Progenitor cell of endocrine pancreas (in vitro differentiated cells): ENCODE measurements around the gene DIS3L2. TPM values are rescaled to one million over a fixed set of nuclear protein-coding genes. Genes with fewer than 3 reads are reported as not detected.
"Not testable (repeated sequence)": the region's sequence is repeated elsewhere in the genome, so short reads cannot be mapped to it uniquely, and the experiment has no call there.

Experiments
- DNase-seq: peaks from one replicate; pipeline ENCODE4 v3.0.0; 2021; ENCODE audit warnings: low spot score; ENCODE audit not compliant: unreplicated experiment
- H3K27ac Mint-ChIP-seq: 2 replicates; pipeline ENCODE4 v1.8.0; 2021; ENCODE audit warnings: mild to moderate bottlenecking, moderate library complexity, mixed read lengths
- H3K27me3 Mint-ChIP-seq: 2 replicates; pipeline ENCODE4 v1.8.0; 2021; ENCODE audit warnings: mixed read lengths
- H3K36me3 Mint-ChIP-seq: 2 replicates; pipeline ENCODE4 v1.8.0; 2022; ENCODE audit warnings: mixed read lengths; ENCODE audit not compliant: insufficient read depth
- H3K4me1 Mint-ChIP-seq: 2 replicates; pipeline ENCODE4 v1.8.0; 2021; ENCODE audit warnings: low read depth, mixed read lengths
- H3K4me3 Mint-ChIP-seq: 2 replicates; pipeline ENCODE4 v1.8.0; 2021; ENCODE audit warnings: low read depth, mild to moderate bottlenecking, moderate library complexity, mixed read lengths
- H3K9me3 Mint-ChIP-seq: 2 replicates; pipeline ENCODE4 v1.8.0; 2021; ENCODE audit warnings: low read depth, mixed read lengths
- total RNA-seq: library from RNA; stranded (reverse); gene quantifications from 2 replicates; pipeline ENCODE4 v1.2.1, GENCODE V29; 2021
- TF ChIP-seq, protein P1 (sequence below): fragments of 200-600 bp; sonication (generic); IDR thresholded peaks from one replicate; pipeline ENCODE4 v1.5.0; 2021; ENCODE audit warnings: antibody characterized with exemption, mild to moderate bottlenecking; ENCODE audit not compliant: unreplicated experiment

The DIS3L2 gene
- total RNA-seq, 1 donor from 2014 or later = 59.3 TPM

DNA sequence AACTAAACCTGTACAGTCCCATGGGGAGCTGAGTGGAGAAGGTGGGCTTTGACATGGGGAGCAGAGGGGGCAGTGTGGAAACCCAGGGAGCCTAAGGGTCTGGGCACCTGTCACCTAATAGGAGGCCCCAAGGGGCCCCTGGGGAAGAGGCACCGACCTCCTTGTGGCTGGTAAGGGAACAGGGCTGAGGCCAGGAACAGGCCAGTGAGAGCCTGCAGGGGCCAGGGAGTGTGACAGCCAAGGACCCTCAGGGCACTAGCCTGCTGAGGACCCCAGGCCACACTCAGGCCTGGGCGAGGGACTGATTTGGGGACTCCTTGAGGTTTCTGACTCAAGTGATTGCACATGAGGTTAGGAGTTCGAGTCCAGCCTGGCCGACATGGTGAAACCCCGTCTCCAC lies 392.6 kb downstream of the DIS3L2 start:
- Mint-ChIP-seq H3K4me1 (no peaks in the 10 kb centered on the region), H3K36me3 (no peaks in the 10 kb centered on the region), H3K4me3 (no peak overlapping the region), H3K27me3 (no peaks in the 10 kb centered on the region), H3K27ac (no peak overlapping the region), H3K9me3 (no peaks in the 10 kb centered on the region)
- TF ChIP-seq, protein P1, sequence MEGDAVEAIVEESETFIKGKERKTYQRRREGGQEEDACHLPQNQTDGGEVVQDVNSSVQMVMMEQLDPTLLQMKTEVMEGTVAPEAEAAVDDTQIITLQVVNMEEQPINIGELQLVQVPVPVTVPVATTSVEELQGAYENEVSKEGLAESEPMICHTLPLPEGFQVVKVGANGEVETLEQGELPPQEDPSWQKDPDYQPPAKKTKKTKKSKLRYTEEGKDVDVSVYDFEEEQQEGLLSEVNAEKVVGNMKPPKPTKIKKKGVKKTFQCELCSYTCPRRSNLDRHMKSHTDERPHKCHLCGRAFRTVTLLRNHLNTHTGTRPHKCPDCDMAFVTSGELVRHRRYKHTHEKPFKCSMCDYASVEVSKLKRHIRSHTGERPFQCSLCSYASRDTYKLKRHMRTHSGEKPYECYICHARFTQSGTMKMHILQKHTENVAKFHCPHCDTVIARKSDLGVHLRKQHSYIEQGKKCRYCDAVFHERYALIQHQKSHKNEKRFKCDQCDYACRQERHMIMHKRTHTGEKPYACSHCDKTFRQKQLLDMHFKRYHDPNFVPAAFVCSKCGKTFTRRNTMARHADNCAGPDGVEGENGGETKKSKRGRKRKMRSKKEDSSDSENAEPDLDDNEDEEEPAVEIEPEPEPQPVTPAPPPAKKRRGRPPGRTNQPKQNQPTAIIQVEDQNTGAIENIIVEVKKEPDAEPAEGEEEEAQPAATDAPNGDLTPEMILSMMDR = no peak
- DNase-seq = no peak

DNA sequence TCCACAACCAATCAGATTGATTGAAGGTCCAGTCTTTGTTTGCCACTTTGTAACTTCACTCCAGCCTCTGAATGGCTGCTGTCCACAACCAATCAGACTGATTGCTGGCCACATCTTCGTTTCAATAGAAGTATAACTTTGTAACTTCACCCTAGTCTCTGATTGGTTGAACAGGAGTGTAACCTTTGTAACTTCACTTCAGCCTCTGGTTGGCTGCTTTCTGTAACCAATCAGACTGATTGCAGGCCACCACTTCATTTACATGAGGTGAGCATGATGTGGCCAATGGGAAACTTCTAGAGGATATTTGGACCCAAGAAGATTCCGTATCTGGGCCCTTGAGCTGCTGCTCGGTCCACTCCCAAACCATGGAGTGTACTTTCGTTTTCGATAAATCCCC lies 400.1 kb downstream of the DIS3L2 start:
- no peak for DNase-seq
- Mint-ChIP-seq H3K27ac (no peak overlapping the region), H3K4me1 (no peaks in the 10 kb centered on the region), H3K27me3 (no peaks in the 10 kb centered on the region), H3K4me3 (no peak overlapping the region), H3K9me3 (no peaks in the 10 kb centered on the region), H3K36me3 (no peaks in the 10 kb centered on the region)
- TF ChIP-seq, protein P1 = no peak

DNA sequence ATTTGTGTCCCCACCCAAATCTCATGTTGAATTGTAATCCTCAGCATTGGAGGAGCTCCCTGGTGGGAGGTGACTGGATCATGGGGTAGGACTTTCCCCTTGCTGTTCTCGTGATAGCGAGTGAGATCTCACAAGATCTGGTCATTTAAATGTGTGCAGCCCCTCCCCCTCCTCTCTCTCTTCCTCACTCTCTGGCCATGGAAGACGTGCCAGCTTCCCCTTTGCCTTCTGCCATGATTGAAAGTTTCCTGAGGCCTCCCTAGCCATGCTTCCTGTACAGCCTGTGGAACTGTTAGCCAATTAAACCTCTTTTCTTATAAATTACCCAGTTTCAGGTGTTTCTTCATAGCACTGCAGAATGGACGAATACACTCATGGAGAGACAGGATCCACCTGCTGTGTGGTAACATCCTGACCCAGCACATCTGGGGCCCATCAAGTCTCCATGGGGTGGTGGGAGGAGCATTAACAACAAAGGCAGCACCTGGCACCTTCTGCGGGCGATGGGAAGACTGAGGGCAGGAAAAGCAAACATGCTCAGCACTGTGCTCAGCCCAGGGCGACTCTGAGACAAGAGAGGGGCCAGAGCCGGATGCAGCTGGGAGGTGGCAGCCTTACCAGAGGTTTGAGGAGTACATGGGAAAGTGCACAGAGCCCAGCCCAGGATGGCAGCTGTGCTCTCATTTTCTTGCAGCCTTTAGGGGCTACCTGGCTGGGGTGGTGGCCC lies 400.8 kb downstream of the DIS3L2 start:
- Mint-ChIP-seq H3K27ac (no peak overlapping the region), H3K9me3 (no peaks in the 10 kb centered on the region), H3K4me1 (peaks cover 2% of the 10 kb centered on the region), H3K36me3 (no peaks in the 10 kb centered on the region), H3K27me3 (no peaks in the 10 kb centered on the region), H3K4me3 (no peak overlapping the region)
- TF ChIP-seq, protein P1 = no peak
- DNase-seq = no peak

DNA sequence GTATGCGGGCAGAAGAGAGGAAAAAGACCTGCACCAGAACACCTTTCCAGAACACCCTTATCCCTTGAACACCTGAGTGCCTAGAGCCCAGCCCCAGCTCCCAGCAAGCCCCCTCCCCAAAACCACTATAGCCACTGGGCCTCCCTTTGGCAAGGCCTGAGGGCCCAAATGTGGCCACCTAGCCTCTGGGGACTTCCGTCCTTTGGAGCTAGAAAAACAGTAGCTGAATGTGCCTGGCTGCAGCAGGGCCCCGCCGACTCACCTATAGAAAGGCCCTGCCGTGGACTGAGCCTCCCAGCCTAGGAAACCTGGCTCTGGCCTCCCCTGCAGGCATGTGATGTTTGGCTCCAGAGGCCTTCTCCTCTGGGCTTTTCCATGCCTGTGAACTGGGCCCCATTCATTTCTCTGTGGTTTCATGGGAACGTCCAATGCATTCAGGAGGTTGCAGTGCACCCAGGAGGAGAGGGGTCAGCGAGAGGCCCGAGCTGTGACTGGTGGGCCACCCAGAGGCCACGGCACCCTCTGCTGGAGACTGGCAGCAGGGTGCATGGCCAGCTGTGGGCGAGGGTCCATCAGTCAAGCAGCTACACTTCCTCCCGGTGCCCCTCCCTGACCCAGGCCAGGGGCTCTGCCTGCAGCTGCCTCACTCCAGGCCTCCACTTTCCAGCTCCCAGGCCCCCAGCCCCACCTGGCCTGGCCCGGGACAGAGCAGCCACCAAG lies 401.7 kb downstream of the DIS3L2 start:
- H3K27me3 Mint-ChIP-seq, H3K36me3 Mint-ChIP-seq, H3K9me3 Mint-ChIP-seq, DNase-seq, H3K4me3 Mint-ChIP-seq, H3K4me1 Mint-ChIP-seq: not testable (repeated sequence)
- H3K27ac Mint-ChIP-seq = peak overlapping the region; percentile 20

DNA sequence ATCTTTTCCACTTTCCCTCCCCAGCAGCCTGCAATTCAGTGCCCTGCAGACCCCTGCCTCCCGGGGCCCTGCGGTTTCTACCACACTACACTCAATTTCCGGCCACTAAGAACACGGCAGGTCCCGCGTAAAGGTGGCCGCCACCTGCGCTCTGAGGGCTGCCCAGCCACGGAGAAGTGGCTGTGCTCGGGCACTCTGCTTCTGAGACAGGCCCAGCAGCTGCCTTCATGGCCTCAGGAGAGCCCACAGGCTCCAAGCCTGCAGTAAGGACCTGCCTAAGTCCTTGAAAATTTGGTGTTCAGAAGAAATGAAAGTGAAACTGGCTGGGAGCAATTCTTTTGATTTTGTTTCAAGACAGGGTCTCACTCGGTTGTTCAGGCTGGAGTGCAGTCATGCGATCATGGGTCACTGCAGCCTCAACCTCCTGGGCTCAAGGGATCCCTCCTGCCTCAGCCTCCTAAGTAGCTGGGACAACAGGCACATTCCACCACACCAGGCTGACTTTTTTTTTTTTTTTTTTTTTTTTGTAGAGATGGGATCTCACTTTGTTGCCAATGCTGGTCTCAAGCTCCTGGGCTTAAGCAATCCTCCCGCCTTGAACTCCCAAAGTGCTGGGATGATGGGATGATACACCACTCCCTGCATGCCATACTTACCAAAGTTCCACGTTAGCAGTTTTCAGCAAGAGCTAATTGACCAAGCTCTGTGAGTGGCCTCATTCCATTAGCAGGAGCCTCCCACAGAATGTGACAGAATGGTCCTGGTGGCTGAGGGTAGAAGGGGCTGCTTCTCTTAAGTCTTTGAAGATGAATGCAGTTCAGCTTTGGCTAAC lies 402.5 kb downstream of the DIS3L2 start:
- Mint-ChIP-seq H3K9me3 (no peaks in the 10 kb centered on the region), H3K27ac (no peak overlapping the region), H3K36me3 (no peaks in the 10 kb centered on the region), H3K27me3 (no peaks in the 10 kb centered on the region), H3K4me3 (no peak overlapping the region), H3K4me1 (peaks cover 2% of the 10 kb centered on the region)
- DNase-seq = no peak
- TF ChIP-seq, protein P1 = no peak

DNA sequence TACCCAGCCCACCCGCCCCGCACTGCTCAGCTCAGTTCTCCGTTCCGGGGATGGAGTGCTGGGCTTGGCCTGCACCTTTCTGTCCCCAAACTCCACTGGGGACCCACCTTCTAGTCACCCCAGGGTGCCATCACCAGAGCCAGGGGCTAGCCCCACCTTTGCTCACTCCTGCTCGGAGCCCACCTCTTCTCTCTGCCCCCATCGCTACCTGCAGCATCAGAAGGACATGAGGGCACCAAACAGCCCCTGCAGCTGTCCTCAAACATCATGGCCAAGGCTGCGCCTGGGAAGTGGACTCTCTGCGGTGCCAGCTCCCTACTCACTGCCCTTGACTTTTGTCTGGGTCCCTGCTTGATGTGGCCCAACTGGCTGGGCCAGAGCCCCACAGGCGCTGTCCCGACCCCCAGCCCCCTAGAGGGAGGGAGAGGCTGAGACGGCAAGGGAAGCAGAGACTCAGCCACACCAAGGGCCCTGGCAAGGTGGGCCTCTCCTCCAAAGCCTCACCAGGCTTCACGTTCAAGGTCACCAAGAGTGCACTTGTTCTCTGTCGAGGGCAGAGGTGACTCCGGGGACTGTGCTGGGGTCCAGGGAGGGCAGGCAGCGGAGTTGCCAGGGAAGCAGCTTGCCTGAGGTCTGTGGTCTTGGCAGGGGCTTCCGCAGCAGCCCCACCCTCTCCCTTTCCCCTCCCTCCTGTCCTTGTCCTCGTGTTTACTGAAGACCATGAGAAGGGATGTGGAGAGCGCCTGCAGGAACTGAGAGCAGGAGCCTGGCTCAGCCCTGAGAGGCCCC lies 403.5 kb downstream of the DIS3L2 start:
- not testable (repeated sequence) for H3K36me3 Mint-ChIP-seq, H3K9me3 Mint-ChIP-seq, DNase-seq, H3K27me3 Mint-ChIP-seq, H3K4me3 Mint-ChIP-seq, H3K27ac Mint-ChIP-seq, H3K4me1 Mint-ChIP-seq
